ENCODE results near the gene SPAG4. TPM values are rescaled to one million over a fixed set of nuclear protein-coding genes. Genes with fewer than 3 reads are reported as not detected.

The SPAG4 gene
- total RNA-seq, 1 experiment from 2014 or later, result 14.1 TPM

GRCh38 chr20:35662551-35662950, 46.9 kb downstream of the SPAG4 start:
- TF ChIP-seq CTCF (conservative IDR thresholded peaks at IDR 0.05) (no peak), EZH2 (IDR thresholded peaks at IDR 0.05; ENCODE audit: low read depth) (no peak)
- peak overlapping the region; percentile 99 for H3K4me3 ChIP-seq
- H3K79me2 ChIP-seq (ENCODE audit: low read depth), result peaks cover 71% of the 10 kb centered on the region
- H3K4me2 ChIP-seq, result peak overlapping the region; percentile 87
- no peaks in the 10 kb centered on the region for H3K9me2 ChIP-seq (ENCODE audit: insufficient read depth)
- ChIA-PET POLR2A (ENCODE audit: unreplicated experiment) (interaction anchor here (0.5 kb wide), 1 partner anchor 207 kb away, joined by 3 read pairs; no protein-coding TSS in a partner anchor), CTCF (no interaction called here)
- H3K36me3 ChIP-seq (ENCODE audit: low read depth), result peaks cover 1% of the 10 kb centered on the region; the same call in 1 of the 2 replicates
- BruUV-seq (replicated peaks), result no TSS peak
- H3F3A ChIP-seq (ENCODE audit: insufficient read depth, low read depth), result peaks cover 16% of the 10 kb centered on the region
- no peak for DNase-seq
- no peaks in the 10 kb centered on the region for H3K9me3 ChIP-seq (ENCODE audit: insufficient read depth, low read depth)
- H3K27me3 ChIP-seq (ENCODE audit: insufficient read depth, low read depth), result no peaks in the 10 kb centered on the region
- peaks cover 64% of the 10 kb centered on the region for H4K20me1 ChIP-seq (ENCODE audit: insufficient read depth)
- intact Hi-C loops (cut with micrococcal nuclease; ENCODE audit: unreplicated experiment), result loop anchor here (2.0 to 5.0 kb wide), 3 partner anchors 46 to 95 kb away; partner anchors contain the start of gene RBM39
- peaks cover 47% of the 10 kb centered on the region for H3K4me1 ChIP-seq (replicated peaks; ENCODE audit: insufficient read depth)
- H2AFZ ChIP-seq, result no peak overlapping the region
- no peak overlapping the region for H3K27ac ChIP-seq

GRCh38 chr20:35663516-35664465, 48.2 kb downstream of the SPAG4 start:
- Histone ChIP-seq H4K20me1 (ENCODE audit: insufficient read depth) (peaks cover 53% of the 10 kb centered on the region), H3K9me3 (ENCODE audit: insufficient read depth, low read depth) (no peaks in the 10 kb centered on the region), H3K4me1 (replicated peaks; ENCODE audit: insufficient read depth) (peaks cover 42% of the 10 kb centered on the region), H3K36me3 (ENCODE audit: low read depth) (no peaks in the 10 kb centered on the region), H3K4me2 (peak overlapping the region; percentile 87), H3K27me3 (ENCODE audit: insufficient read depth, low read depth) (no peaks in the 10 kb centered on the region), H3K79me2 (ENCODE audit: low read depth) (peaks cover 59% of the 10 kb centered on the region), H2AFZ (peak overlapping the region; percentile 97), H3F3A (ENCODE audit: insufficient read depth, low read depth) (peaks cover 16% of the 10 kb centered on the region), H3K27ac (peak overlapping the region; percentile 86), H3K4me3 (peak overlapping the region; percentile 99), H3K9me2 (ENCODE audit: insufficient read depth) (no peaks in the 10 kb centered on the region)
- POLR2A ChIA-PET (ENCODE audit: unreplicated experiment), result interaction anchor here (0.5 to 0.7 kb wide), 4 partner anchors 68 to 291 kb away, joined by 3 to 5 read pairs (median 3); partner anchors contain the start of gene SCAND1
- peak; percentile 40 to 44 for DNase-seq
- TF ChIP-seq EZH2 (IDR thresholded peaks at IDR 0.05; ENCODE audit: low read depth) (no peak), CTCF (conservative IDR thresholded peaks at IDR 0.05) (no peak)
- intact Hi-C loops (cut with micrococcal nuclease; ENCODE audit: unreplicated experiment), result loop anchor here (2.0 to 5.0 kb wide), 3 partner anchors 47 to 96 kb away; partner anchors contain the start of gene RBM39
- no TSS peak for BruUV-seq (replicated peaks)
- CTCF ChIA-PET, result interaction anchor here (0.7 kb wide), 1 partner anchor 133 kb away, joined by 3 read pairs; no protein-coding TSS in a partner anchor

- POLR2A ChIA-PET (ENCODE audit: unreplicated experiment), result interaction anchor here (0.5 to 1.0 kb wide), 3 partner anchors 49 to 290 kb away, joined by 3 to 22 read pairs (median 3); partner anchors contain the start of genes SCAND1 and SPAG4
- Histone ChIP-seq H3K36me3 (ENCODE audit: low read depth) (no peaks in the 10 kb centered on the region), H2AFZ (peak within 1 kb of the TSS; percentile 97), H3K9me2 (ENCODE audit: insufficient read depth) (no peaks in the 10 kb centered on the region), H3K4me2 (peak within 1 kb of the TSS; percentile 87), H4K20me1 (ENCODE audit: insufficient read depth) (peaks cover 46% of the 10 kb centered on the region), H3K27me3 (ENCODE audit: insufficient read depth, low read depth) (no peaks in the 10 kb centered on the region), H3K79me2 (ENCODE audit: low read depth) (peaks cover 51% of the 10 kb centered on the region), H3F3A (ENCODE audit: insufficient read depth, low read depth) (peaks cover 16% of the 10 kb centered on the region), H3K4me3 (peak within 1 kb of the TSS; percentile 99), H3K4me1 (replicated peaks; ENCODE audit: insufficient read depth) (peaks cover 37% of the 10 kb centered on the region), H3K9me3 (ENCODE audit: insufficient read depth, low read depth) (no peaks in the 10 kb centered on the region), H3K27ac (peak within 1 kb of the TSS; percentile 86)
- intact Hi-C loops (cut with micrococcal nuclease; ENCODE audit: unreplicated experiment), result loop anchor here (5.0 kb wide), 2 partner anchors 78 to 97 kb away; partner anchors contain the start of gene RBM39
- DNase-seq, result peak; percentile 80 to 94
- TF ChIP-seq CTCF (conservative IDR thresholded peaks at IDR 0.05) (no peak), EZH2 (IDR thresholded peaks at IDR 0.05; ENCODE audit: low read depth) (no peak)
- no TSS peak for BruUV-seq (replicated peaks)
- CTCF ChIA-PET, result interaction anchor here (0.5 to 0.9 kb wide), 4 partner anchors 46 to 361 kb away, joined by 3 to 7 read pairs (median 4); no protein-coding TSS in a partner anchor
Observed at GRCh38 chr20:35664466-35665206, 49.0 kb downstream of the SPAG4 start, which contains the start of the genes CPNE1 and RBM12. TSS of gene CPNE1 (minus strand) at chr20:35664900. CDS start at chr20:35632923, 31,977 bp downstream. TSS of gene RBM12 (minus strand) at chr20:35664900. CDS start at chr20:35655322, 9,578 bp downstream.

Measured in PC-9 (cell line).